Stimulated activated CD4-positive, alpha-beta T cell treated with anti-CD3 and anti-CD28 coated beads, Interleukin-1b, Interleukin-23, amount 100 ng/mL, for 1 hour (primary cell): Measurements from ENCODE around the gene ABCC5.
"Not testable (repeated sequence)": the region's sequence is repeated elsewhere in the genome, so short reads cannot be mapped to it uniquely, and the experiment has no call there.

ENCODE experiments used
- DNase-seq, 2 donors: peaks; one replicate each; pipeline ENCODE4 v3.0.0-alpha.2; 2020; ENCODE audit warnings: low read depth in 2 of 2

The ABCC5 gene

GRCh38 chr3:184016169-184016570 lies 1.5 kb downstream of the ABCC5 start:
- DNase-seq = no peak

DNA sequence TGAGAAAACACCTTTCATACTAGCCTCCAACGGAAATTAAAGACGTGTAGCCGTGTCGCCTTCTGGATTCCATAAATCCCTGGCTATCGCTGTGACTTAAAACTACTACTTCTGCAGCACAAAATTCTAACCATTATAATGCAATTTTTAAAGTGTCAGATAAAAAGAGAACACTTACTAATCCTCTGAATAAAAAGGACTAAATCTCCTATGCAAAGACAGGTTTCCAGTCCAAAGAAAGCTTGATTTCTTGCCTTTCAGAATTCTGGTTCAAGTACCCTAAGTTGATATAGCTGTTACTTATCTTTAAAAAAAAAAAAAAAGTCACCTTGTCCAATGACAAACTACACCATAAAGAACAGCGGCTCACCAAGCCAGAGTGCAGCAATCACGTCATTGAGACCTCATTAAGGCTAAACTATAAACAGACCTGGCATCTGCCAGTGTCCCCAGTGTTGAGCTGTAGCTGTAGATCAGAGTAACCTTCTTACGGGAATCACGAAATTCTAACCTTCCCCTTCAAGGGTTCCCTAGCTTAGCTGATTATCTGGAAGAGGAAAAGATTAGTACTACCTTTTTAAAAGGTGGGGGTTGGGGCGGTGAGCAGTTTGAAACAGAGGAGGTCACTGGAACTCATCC lies 2.2 kb downstream of the ABCC5 start:
- no peak for DNase-seq

DNA sequence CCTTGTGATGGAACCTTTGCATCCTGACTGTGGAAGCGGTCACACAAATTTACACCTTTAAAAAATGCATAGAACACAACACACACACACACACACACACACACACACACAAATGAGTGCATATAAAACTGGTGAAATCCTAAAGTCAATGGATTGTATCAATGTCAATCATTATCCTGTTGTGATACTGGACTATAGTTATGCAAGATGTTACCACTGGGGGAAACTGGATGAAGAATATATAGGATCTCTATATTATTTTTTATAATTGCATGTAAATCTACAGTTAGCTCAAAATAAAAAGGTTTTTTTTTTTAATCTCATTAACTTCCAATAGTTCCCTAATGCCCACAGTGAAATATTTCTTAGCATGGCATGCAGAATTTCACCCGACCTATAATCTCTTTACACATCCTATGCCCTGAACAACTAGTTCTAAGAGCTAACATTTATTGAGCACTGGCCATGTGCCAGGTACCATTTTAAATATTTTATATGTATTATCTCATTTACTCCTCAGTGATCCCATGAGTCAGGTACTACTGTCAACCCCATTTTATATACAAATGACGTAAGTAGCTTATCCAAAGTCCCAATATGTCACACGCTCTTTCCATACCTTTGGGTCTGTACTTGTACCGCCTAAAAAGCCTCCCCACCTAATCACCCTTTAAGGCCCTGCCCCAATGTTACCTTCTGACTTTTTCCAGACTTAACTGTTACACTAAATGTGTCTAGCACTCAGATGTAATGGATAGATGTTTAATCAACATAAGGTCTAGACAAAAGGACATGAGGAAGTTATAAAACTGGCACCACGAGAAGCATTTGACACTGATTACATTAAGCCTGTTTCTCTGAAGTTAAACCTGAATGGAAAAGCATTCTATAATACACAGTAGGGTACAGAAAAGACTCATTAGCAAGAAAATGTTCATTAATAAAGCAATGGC lies 5.5 kb downstream of the ABCC5 start:
- DNase-seq = no peak

- DNase-seq = no peak
Observed at GRCh38 chr3:184011230-184011876, 6.3 kb downstream of the ABCC5 start.

DNA sequence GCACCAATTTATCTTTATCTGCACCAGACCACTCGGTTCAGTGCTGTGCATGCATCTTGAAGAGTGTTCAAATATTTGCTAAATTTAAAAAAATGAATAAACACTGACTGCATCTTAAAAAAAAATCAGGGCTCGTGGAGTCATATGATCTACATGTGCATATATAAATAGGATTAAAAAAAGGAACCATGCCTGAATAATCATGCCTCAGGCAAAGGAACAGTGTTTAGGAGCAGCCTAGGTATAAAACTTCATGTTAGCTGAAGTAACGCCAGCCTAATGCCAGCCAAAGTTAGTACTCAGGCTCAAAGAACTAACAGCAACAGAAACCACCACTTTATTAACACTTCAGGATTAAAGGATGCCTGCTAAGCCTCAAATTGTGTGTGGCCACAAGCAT lies 9.5 kb downstream of the ABCC5 start:
- DNase-seq = no peak

GRCh38 chr3:184007143-184007813 lies 10.4 kb downstream of the ABCC5 start:
- not testable (repeated sequence) for DNase-seq

DNA sequence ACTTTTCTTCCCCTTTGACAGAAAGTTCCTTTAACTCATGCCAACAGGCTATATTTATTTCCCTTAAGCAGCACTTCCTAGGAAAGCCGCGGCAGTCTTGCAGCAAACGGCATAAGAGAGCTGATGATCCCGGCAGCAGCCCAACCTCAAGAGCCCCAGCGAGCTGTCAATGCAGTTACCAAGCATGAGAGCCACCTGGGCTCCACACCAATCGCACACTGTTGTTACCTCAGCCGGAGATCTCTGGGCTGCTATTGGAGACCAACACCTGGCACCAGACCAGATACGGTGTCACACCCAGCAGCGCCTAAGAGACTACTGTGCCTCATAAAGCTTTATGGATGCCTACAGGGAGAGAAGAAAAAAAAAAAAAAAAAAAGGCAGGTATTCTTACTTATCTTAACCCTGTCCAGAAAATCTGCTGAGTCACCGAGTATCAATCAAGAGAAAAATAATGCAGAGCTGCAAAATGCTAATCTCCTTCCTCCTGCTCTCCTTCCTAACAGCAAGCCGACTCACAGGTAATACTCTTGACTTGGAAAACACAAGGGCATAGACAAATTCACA lies 11.7 kb downstream of the ABCC5 start:
- no peak for DNase-seq

GRCh38 chr3:184004476-184004875 lies 13.2 kb downstream of the ABCC5 start:
- DNase-seq = no peak

- no peak for DNase-seq
Observed at GRCh38 chr3:184003187-184003967, 14.3 kb downstream of the ABCC5 start.

- no peak for DNase-seq
Observed at GRCh38 chr3:184002469-184002868, 15.2 kb downstream of the ABCC5 start.

- no peak for DNase-seq
Observed at GRCh38 chr3:184001761-184002160, 15.9 kb downstream of the ABCC5 start.

DNA sequence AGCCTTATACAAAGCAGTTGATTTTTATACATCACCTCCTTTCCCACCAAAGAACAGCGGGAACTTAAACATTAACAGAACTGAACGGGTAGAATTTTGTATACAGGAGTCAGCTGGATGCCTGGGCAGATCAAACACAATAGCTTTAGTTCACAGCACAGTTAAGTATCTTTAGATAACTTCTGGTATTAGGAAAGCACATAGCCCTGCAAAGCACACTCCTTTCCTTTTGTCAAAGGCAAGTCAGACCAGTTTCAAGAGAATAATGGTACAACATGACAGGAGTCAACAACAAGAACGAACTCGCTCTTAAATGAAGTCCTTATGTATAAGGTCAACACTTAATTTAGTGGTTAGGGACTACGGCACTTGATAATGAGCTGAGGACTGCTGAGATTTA lies 26.3 kb downstream of the ABCC5 start:
- DNase-seq = no peak

DNA sequence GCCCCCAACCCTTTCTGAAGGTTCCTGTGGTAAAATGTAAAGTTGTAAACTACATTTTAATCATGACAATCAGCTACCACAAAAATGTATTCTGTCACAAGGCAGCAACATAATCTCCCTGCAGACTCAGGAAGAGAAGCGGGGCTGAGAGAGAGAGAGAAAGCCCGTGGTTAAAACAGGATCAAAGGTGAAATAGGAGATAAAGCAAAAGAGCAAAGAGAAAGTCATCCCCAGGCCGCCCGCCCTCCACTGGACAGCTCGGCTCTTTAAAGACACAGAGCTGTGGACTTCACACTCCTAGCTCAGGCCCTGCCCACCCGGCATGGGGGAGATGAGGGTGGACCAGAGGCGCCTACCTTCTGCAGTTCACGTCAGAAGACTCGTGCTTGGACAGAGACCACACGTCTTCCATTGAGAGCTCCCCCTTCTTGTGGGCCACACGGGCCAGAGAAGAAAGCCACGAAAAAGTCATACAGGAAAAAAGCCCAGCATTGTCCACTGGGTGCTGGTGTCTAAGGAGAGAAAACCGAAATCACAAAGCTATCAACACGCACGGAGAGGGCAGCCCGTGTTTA lies 29.4 kb downstream of the ABCC5 start:
- no peak for DNase-seq

DNA sequence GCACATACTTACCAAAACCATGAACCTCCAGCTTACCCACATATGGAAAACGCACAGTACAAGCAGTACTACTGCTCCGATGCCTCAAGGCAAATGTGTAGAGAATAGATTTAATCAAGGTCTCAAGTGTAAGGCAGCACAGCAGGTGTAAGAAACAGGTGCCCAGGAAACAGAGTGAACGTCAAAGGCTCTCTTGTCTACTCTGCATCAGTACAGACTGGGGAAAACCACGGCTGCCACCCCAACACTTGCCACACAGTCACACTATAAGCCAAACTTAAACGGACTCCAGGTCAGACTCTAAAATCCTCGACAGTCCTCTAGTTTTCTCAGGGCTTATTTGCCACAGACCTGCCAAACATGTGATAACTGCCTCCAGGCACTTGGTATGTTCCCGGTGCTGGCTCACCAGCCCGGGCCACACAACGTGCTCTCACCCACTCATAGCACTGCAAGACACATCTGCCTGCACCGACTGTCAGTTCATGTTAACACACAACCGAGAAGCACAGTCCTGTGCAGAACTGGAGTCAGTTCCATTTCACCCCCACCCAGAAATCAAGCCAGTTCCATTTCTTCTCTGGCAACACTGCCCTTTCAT lies 30.6 kb downstream of the ABCC5 start:
- no peak for DNase-seq

GRCh38 chr3:183984749-183985729 lies 32.6 kb downstream of the ABCC5 start:
- DNase-seq = no peak

GRCh38 chr3:183984127-183984740 lies 33.5 kb downstream of the ABCC5 start:
- no peak for DNase-seq

DNA sequence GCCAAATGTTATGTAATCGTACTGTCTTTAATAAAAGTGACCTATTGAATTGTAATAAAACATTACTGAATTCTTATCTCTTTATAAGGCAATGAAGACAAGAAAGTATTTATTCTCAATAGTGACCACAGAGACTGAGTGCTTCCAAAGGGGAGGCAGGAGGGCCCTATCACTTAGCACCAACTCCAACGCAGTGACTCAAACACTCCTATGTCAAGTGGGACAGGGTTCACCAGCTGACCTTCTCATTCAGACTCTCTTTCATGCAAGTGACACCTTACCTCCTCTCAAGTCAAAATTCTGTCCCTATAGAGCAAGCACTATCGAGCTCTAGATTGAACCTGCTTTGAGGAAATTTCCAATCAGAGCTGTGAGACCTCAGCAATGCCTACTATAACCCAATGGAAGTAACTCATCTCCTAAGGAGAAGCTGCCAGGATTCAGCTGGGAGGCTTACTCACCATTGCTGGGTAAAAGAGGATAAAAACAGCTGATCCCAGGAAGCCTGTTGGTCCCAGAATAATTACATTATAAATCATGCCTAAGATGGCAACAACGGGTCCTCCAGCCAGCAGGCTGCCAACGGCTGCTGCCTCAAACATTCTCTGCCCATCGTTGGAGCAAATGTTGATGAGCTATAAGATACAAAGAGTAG lies 35.6 kb downstream of the ABCC5 start:
- no peak for DNase-seq

- DNase-seq = no peak
Observed at GRCh38 chr3:183980403-183980802, 37.3 kb downstream of the ABCC5 start.
